Spleen (tissue), 11 donors: ENCODE data around the gene ASAP2. TPM values are rescaled to one million over a fixed set of nuclear protein-coding genes. Genes with fewer than 3 reads are reported as not detected.

Source experiments
- DNase-seq: peaks from one replicate; pipeline ENCODE4 v3.0.0-alpha.2; 2020
- H3K27ac ChIP-seq, 8 donors: fragments of 200-600 bp; sonication (generic) in 7 of 8; 1 replicate in 4 of 8; 2 replicates in 4 of 8; pipeline versions ENCODE4 v1.5.0 to v1.8.0; 2016 to 2021; ENCODE audit warnings: inconsistent platforms in 4 of 8, mild to moderate bottlenecking in 4 of 8, moderate library complexity in 1 of 8
- H3K27me3 ChIP-seq, 7 donors: fragments of 200-600 bp; sonication (generic) in 6 of 7; replicated peaks in 1 of 7; 1 replicate in 4 of 7; 2 replicates in 3 of 7; pipeline versions ENCODE4 v1.5.0 to v1.8.0; 2016 to 2021; ENCODE audit warnings: inconsistent platforms in 3 of 7, mild to moderate bottlenecking in 1 of 7
- H3K36me3 ChIP-seq, 6 donors: fragments of 200-600 bp; sonication (generic) in 5 of 6; 1 replicate in 4 of 6; 2 replicates in 2 of 6; pipeline versions ENCODE4 v1.5.0 to v1.8.0; 2016 to 2021; ENCODE audit warnings: inconsistent platforms in 2 of 6
- H3K4me1 ChIP-seq, 6 donors: fragments of 200-600 bp; sonication (generic) in 5 of 6; 1 replicate in 3 of 6; 2 replicates in 3 of 6; pipeline versions ENCODE4 v1.5.0 to v1.8.0; 2016 to 2021; ENCODE audit warnings: inconsistent platforms in 3 of 6
- H3K4me3 ChIP-seq, 8 donors: fragments of 200-600 bp; sonication (generic) in 7 of 8; 1 replicate in 4 of 8; 2 replicates in 4 of 8; pipeline versions ENCODE4 v1.5.0 to v1.8.0; 2016 to 2021; ENCODE audit warnings: inconsistent platforms in 4 of 8, mild to moderate bottlenecking in 4 of 8, moderate library complexity in 2 of 8
- H3K9me3 ChIP-seq, 8 donors: fragments of 200-600 bp; sonication (generic) in 7 of 8; 1 replicate in 4 of 8; 2 replicates in 4 of 8; pipeline versions ENCODE4 v1.5.0 to v1.8.0; 2016 to 2021; ENCODE audit warnings: inconsistent platforms in 4 of 8
- POLR2A ChIP-seq, 3 donors: fragments of 450-650 bp; IDR thresholded peaks; one replicate each; pipeline ENCODE4 v1.5.1; 2017; ENCODE audit warnings: antibody characterized with exemption in 3 of 3, mild to moderate bottlenecking in 1 of 3
- POLR2AphosphoS5 ChIP-seq, 3 donors: sonication (generic); formaldehyde crosslinking; IDR thresholded peaks; one replicate each; pipeline ENCODE4 v1.5.1; 2017; ENCODE audit warnings: antibody characterized with exemption in 3 of 3
- WGBS, 5 donors: extraction: QIAGEN DNeasy Blood & Tissue Kit in 3 of 5; methylation state at CpG; one replicate each; pipeline versions ENCODE4 v1.1.5 to v1.1.7; 2013 to 2018; 5-methylcytosine and 5-hydroxymethylcytosine counted together
- intact Hi-C: fragments of 100-400 bp; cut with DNase I; formaldehyde crosslinking; loops from one replicate; pipeline ENCODE4 v1.15.0; 2023; ENCODE audit warnings: low total_unique reads
- polyA plus RNA-seq, 3 donors: library from polyadenylated mRNA; stranded (reverse); fragments of 200-250 nt; gene quantifications; one replicate each; pipeline ENCODE4 v1.2.1, GENCODE V29; 2013
- total RNA-seq, 7 donors: library from RNA; depleted of rRNA in 3 of 7; stranded (reverse); fragments of >200 nt in 3 of 7; fragmentation: NEBNext Ultra II Directional in 4 of 7; extraction: Animal tissue kit (Norgen Biotek cat#: 25700) in 4 of 7; gene quantifications; one replicate each; pipeline versions ENCODE4 v1.1.0 to v1.2.1, GENCODE V29; 2016 to 2021
- TF ChIP-seq, protein P1 (sequence below), 11 experiments: fragments of 200-600 bp in 7 of 11; fragments of 450-650 bp in 4 of 11; sonication (generic) in 4 of 11; IDR thresholded peaks in 8 of 11; conservative IDR thresholded peaks in 3 of 11; 1 replicate in 7 of 11; 2 replicates in 4 of 11; pipeline versions ENCODE4 v1.4.0 to v1.8.0; 2016 to 2021; ENCODE audit warnings: antibody characterized with exemption in 11 of 11, inconsistent platforms in 4 of 11, mild to moderate bottlenecking in 1 of 11
- donor health status: healthy with polysubstance abuse.
- donor health status: DM: no; HTN: no; CAD: no; lungs with moderate emphysema.
- donor health status: DM: no; HTN: no; CAD: no.
- donor health status: Bipolar disorder and iron deficiency.
- donor health status: healthy.
- donor health status: DM: no; HTN: no; CAD: no.
- donor health status: DM: yes; HTN: yes; CAD: no.

ASAP2 gene
- total and polyA plus RNA-seq, 10 donors: 0.93 to 3.0 (median 2.2) TPM

GRCh38 chr2:9191041-9191481 is 15.6 kb upstream of the ASAP2 start:
- Histone ChIP-seq H3K9me3 (no peaks in the 10 kb centered on the region), H3K36me3 (no peaks in the 10 kb centered on the region), H3K4me3 (no peak overlapping the region), H3K4me1 (peaks cover 0 to 8% (median 0%) of the 10 kb centered on the region in 6 donors), H3K27ac (no peak overlapping the region), H3K27me3 (peaks cover 0 to 12% (median 0%) of the 10 kb centered on the region in 7 donors)
- intact Hi-C loops: no loop called here
- 47 to 70% (median 65%) methylated on average over 9 of the region's 9 CpGs for WGBS, 5 donors
- TF ChIP-seq POLR2A (IDR thresholded peaks at IDR 0.05) (no peak), POLR2AphosphoS5 (IDR thresholded peaks at IDR 0.05) (peak in 1 of 3 donors; percentile 17)
- TF ChIP-seq, protein P1, sequence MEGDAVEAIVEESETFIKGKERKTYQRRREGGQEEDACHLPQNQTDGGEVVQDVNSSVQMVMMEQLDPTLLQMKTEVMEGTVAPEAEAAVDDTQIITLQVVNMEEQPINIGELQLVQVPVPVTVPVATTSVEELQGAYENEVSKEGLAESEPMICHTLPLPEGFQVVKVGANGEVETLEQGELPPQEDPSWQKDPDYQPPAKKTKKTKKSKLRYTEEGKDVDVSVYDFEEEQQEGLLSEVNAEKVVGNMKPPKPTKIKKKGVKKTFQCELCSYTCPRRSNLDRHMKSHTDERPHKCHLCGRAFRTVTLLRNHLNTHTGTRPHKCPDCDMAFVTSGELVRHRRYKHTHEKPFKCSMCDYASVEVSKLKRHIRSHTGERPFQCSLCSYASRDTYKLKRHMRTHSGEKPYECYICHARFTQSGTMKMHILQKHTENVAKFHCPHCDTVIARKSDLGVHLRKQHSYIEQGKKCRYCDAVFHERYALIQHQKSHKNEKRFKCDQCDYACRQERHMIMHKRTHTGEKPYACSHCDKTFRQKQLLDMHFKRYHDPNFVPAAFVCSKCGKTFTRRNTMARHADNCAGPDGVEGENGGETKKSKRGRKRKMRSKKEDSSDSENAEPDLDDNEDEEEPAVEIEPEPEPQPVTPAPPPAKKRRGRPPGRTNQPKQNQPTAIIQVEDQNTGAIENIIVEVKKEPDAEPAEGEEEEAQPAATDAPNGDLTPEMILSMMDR (IDR thresholded peaks at IDR 0.05 in 8 of 11, conservative IDR thresholded peaks at IDR 0.05 in 3 of 11): no peak
- peak; percentile 79 for DNase-seq

DNA sequence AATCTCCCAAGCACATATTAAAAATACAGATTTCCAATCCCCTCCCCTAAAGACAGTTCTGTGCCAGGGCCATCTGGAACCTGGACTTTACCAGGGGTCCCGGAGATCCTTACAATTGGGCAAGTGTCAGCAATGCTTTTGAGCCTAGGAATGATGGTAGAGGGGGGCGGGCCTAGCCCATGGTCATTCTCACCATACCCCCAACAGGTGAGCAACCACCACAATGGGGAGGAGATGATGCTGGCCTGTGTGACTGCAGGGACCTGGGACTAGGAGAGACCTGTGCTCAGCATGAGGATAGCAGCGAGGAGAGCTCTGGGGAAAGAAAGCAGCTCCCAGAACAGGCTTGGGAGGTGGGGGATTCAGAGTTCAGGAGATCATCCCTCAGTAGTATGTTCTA is 13.9 kb upstream of the ASAP2 start:
- Histone ChIP-seq H3K4me3 (no peak overlapping the region), H3K4me1 (peaks cover 0 to 8% (median 0%) of the 10 kb centered on the region in 6 donors), H3K36me3 (no peaks in the 10 kb centered on the region), H3K27me3 (peaks cover 0 to 27% (median 4%) of the 10 kb centered on the region in 7 donors), H3K9me3 (no peaks in the 10 kb centered on the region), H3K27ac (no peak overlapping the region)
- 82 to 97% (median 92%) methylated on average over 2 to 3 of the region's 3 CpGs for WGBS, 5 donors
- TF ChIP-seq, protein P1 (IDR thresholded peaks at IDR 0.05 in 8 of 11, conservative IDR thresholded peaks at IDR 0.05 in 3 of 11): no peak
- TF ChIP-seq POLR2AphosphoS5 (IDR thresholded peaks at IDR 0.05): no peak
- no peak for TF ChIP-seq POLR2A (IDR thresholded peaks at IDR 0.05)
- no peak for DNase-seq
- intact Hi-C loops: no loop called here

DNA sequence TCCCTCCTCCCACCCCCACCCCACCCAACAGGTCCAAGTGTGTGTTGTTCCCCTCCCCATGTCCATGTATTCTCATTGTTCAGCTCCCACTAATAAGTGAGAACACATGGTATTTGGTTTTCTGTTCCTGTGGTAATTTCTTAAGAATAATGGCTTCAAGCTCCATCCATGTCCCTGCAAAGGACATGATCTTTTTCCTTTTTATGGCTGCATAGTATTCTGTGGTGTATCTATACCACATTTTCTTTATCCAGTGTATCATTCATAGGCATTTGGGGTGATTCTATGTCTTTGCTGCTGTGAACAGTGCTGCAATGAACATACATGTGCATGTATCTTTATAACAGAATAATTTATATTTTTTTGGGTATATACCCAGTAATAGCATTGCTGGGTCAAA is 12.3 kb upstream of the ASAP2 start:
- Histone ChIP-seq H3K27me3 (peaks cover 0 to 44% (median 11%) of the 10 kb centered on the region in 7 donors), H3K27ac (no peak overlapping the region), H3K36me3 (no peaks in the 10 kb centered on the region), H3K4me3 (no peak overlapping the region), H3K9me3 (no peaks in the 10 kb centered on the region), H3K4me1 (peaks cover 0 to 8% (median 0%) of the 10 kb centered on the region in 6 donors)
- DNase-seq: no peak
- TF ChIP-seq POLR2A (IDR thresholded peaks at IDR 0.05): no peak
- no peak for TF ChIP-seq POLR2AphosphoS5 (IDR thresholded peaks at IDR 0.05)
- TF ChIP-seq, protein P1 (IDR thresholded peaks at IDR 0.05 in 8 of 11, conservative IDR thresholded peaks at IDR 0.05 in 3 of 11): no peak
- intact Hi-C loops: no loop called here

DNA sequence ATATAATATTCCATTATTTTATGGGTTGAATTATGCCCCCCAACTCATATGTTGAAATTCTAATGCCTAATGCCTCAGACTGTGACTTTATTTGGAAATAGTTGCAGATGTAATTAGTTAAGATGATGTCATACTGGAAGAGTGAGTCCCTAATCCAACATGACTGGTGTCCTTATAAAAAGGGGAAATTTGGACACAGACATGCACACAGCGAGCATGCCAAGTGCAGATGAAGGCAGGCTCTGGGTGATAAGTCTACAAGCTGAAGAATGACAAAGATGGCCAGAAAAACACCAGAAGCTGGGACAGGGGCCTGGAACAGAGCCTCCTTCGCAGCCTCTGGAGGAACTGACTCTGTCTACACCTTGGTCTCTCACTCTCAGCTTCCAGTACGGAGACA is 10.0 kb upstream of the ASAP2 start:
- no peaks in the 10 kb centered on the region for H3K36me3 ChIP-seq
- no peak overlapping the region for H3K27ac ChIP-seq
- no peak for DNase-seq
- intact Hi-C loops: no loop called here
- TF ChIP-seq, protein P1 (IDR thresholded peaks at IDR 0.05 in 8 of 11, conservative IDR thresholded peaks at IDR 0.05 in 3 of 11): no peak
- TF ChIP-seq POLR2AphosphoS5 (IDR thresholded peaks at IDR 0.05) (no peak), POLR2A (IDR thresholded peaks at IDR 0.05) (no peak)
- WGBS, 5 donors: 75 to 84% (median 80%) methylated on average over 3 of the region's 3 CpGs
- peaks cover 0 to 66% (median 18%) of the 10 kb centered on the region in 7 donors for H3K27me3 ChIP-seq
- no peak overlapping the region for H3K4me3 ChIP-seq
- no peaks in the 10 kb centered on the region for H3K9me3 ChIP-seq
- H3K4me1 ChIP-seq: peaks cover 0 to 1% (median 0%) of the 10 kb centered on the region in 6 donors
